ENCODE data around the gene CTDSPL2.

CTDSPL2 gene

DNA sequence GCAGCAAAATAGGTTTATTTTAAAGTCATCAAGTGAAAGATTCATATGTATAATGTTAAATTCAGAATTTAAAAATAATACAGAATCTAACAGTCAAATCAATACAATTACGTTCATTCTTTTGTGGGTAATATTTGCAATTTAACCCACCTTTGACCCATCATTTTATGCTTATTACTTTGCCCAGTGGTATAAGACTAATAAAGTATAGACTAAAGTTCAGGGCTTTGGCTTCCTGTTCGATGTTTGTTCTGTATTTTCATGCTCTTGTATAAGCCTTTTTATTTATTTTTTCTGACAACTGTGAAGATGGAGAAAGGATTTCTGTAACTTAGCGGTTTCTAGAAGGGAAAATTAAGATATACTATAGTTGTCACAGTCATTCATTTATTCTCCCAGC, 65.2 kb downstream of the CTDSPL2 start:
- ChIA-PET CTCF (interaction anchor here (0.7 kb wide), 1 partner anchor 19 kb away, joined by 3 read pairs; no protein-coding TSS in a partner anchor), POLR2A (ENCODE audit: low non-redundant PET) (no interaction called here)
- TF ChIP-seq, protein P1, sequence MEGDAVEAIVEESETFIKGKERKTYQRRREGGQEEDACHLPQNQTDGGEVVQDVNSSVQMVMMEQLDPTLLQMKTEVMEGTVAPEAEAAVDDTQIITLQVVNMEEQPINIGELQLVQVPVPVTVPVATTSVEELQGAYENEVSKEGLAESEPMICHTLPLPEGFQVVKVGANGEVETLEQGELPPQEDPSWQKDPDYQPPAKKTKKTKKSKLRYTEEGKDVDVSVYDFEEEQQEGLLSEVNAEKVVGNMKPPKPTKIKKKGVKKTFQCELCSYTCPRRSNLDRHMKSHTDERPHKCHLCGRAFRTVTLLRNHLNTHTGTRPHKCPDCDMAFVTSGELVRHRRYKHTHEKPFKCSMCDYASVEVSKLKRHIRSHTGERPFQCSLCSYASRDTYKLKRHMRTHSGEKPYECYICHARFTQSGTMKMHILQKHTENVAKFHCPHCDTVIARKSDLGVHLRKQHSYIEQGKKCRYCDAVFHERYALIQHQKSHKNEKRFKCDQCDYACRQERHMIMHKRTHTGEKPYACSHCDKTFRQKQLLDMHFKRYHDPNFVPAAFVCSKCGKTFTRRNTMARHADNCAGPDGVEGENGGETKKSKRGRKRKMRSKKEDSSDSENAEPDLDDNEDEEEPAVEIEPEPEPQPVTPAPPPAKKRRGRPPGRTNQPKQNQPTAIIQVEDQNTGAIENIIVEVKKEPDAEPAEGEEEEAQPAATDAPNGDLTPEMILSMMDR (conservative IDR thresholded peaks at IDR 0.05; ENCODE audit: low read depth), result no peak
- no peak overlapping the region for H3K27ac ChIP-seq
- DNase-seq (ENCODE audit: low spot score), result no peak

DNA sequence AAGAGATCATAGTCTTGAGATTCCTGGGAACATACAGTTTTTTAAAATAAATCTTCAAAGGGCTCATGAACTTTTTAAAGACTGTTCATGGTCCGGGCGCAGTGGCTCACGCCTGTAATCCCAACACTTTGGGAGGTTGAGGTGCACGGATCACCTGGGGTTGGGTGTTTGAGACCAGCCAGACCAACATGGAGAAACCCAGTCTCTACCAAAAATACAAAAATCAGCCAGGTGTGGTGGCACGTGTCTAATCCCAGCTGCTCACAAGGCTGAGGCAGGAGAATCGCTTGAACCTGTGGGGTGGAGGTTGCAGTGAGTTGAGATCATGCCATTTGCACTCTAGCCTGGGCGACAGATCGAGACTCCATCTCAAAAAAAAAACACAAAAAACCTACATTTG, 68.1 kb downstream of the CTDSPL2 start:
- ChIA-PET CTCF (no interaction called here), POLR2A (ENCODE audit: low non-redundant PET) (no interaction called here)
- DNase-seq (ENCODE audit: low spot score), result no peak
- H3K27ac ChIP-seq, result 0 out of 2 replicates have a peak overlapping the region, but pooled peaks have one; percentile 4
- TF ChIP-seq, protein P1 (conservative IDR thresholded peaks at IDR 0.05; ENCODE audit: low read depth), result no peak

DNA sequence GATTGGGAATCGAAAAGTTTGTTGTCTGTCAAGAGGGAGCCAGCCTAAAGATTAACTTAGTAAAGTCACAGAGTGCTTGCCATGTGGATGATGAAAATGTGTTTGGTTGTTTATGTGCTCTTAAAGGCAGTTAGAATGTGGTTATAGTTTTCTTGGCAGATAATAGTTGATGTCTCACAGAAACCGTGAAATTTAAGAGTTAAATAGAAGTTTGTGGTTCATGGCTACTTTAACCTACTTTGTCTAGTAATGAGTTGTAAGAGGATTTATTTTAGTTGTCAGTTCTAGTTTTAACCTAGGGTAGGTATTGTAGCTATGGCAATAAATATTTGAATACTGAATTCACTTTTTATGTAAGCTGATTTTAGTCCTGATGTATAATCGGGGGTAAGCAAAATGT, 73.1 kb downstream of the CTDSPL2 start:
- TF ChIP-seq, protein P1 (conservative IDR thresholded peaks at IDR 0.05; ENCODE audit: low read depth), result no peak
- ChIA-PET POLR2A (ENCODE audit: low non-redundant PET) (no interaction called here), CTCF (interaction anchor here (0.6 kb wide), 1 partner anchor 228 kb away, joined by 3 read pairs; no protein-coding TSS in a partner anchor)
- DNase-seq (ENCODE audit: low spot score), result no peak
- no peak overlapping the region for H3K27ac ChIP-seq

DNA sequence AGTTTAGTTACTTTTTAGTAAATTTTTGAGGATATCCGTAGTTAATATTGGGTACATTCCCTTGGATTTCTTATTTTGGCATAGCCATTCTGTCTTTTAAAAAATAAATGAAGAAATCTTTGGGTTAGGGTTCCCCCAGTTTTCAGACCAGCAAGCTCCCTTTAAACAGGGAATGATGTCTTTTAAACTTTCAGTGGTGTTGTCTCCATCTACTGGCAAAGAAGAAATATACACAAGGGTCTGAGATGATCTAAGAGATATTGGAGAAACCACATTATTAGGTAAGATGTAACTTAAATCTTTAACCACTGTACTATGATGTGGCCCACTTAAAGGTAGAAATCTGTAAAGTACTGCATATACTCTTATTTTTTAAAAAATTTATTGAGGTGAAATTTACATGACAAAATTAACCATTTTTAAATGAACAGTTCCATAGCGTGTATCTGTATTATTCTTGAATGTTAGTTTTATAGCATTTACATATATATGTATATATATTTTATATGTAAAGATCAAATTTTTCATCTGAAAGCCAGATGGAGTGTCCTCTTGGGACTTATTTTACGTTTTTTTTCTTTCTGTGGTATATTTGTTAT, 74.4 kb downstream of the CTDSPL2 start:
- H3K27ac ChIP-seq, result no peak overlapping the region
- CTCF ChIA-PET, result interaction anchor here (0.5 to 1.4 kb wide), 9 partner anchors 8 to 115 kb away, joined by 3 to 5 read pairs (median 4); partner anchors contain the start of gene CTDSPL2
- POLR2A ChIA-PET (ENCODE audit: low non-redundant PET), result no interaction called here
- peak; percentile 51 for DNase-seq (ENCODE audit: low spot score)
- TF ChIP-seq, protein P1 (conservative IDR thresholded peaks at IDR 0.05; ENCODE audit: low read depth), result peak; percentile 80

DNA sequence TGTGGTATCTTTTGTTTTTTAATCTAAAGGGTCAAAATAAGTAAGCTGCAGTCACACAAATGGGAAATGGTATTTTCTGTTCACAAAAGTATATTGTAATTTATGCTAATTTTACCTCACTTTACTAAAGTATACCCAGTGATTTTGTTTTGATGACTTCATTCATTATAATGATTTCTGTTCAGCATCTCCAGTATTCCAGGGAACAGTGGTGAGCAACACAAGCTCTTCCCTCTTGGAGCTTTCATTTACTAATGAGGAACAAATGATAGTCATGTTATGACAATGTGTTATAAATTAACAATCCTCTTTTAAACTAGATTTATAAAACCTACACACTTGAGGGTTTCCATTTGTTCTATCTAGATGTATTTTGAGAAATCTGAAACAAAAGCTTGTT, 89.0 kb downstream of the CTDSPL2 start:
- ChIA-PET POLR2A (ENCODE audit: low non-redundant PET) (no interaction called here), CTCF (no interaction called here)
- H3K27ac ChIP-seq, result no peak overlapping the region

DNA sequence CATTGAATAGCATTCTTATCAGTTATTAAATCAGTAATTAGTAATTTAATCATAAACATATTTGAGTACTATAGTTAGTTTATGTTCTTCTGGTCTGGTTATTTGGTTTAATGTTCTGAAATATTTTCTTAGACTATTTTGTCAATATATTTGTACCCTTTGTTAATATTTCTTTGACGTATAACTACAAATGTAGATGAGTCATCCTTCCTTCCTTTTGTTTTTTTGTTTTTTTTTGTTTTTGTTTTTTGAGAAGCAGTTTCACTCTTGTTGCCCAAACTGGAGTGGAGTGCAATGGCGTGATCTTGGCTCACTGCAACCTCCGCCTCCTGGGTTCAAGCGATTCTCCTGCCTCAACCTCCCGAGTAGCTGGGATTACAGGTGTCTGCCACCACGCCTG, 92.1 kb downstream of the CTDSPL2 start:
- H3K27ac ChIP-seq, result no peak overlapping the region
- TF ChIP-seq, protein P1 (conservative IDR thresholded peaks at IDR 0.05; ENCODE audit: low read depth), result no peak
- CTCF ChIA-PET, result no interaction called here
- no peak for DNase-seq (ENCODE audit: low spot score)
- POLR2A ChIA-PET (ENCODE audit: low non-redundant PET), result no interaction called here

More for the DNA sequence above, 89.0 kb downstream of the CTDSPL2 start:
- DNase-seq (ENCODE audit: low spot score), result no peak
- TF ChIP-seq, protein P1 (conservative IDR thresholded peaks at IDR 0.05; ENCODE audit: low read depth), result no peak

Measured in RWPE1 (cell line).